CD4-positive, alpha-beta memory T cell (primary cell): ENCODE results near the gene SLC37A4. TPM values are rescaled to one million over a fixed set of nuclear protein-coding genes. Genes with fewer than 3 reads are reported as not detected.

ENCODE experiments used
- CTCF ChIA-PET: fragments of 350-600 bp; sonication (Branson Sonifier 250); formaldehyde crosslinking; loops from one replicate; lab custom pipeline; 2021; ENCODE audit warnings: inconsistent platforms; ENCODE audit not compliant: partially characterized antibody; lab: Charles Lee
- POLR2A ChIA-PET: fragments of 350-600 bp; sonication (Branson Sonifier 250); formaldehyde crosslinking; loops from one replicate; lab custom pipeline; 2021; ENCODE audit not compliant: partially characterized antibody; lab: Charles Lee
- DNase-seq, 5 donors: peaks; one replicate each; pipeline versions ENCODE4 v3.0.0 to v3.0.0-alpha.2; 2020 to 2022; ENCODE audit warnings: mixed read lengths in 1 of 5
- H3K27ac ChIP-seq: one replicate; pipeline ENCODE4 v1.7.0; 2013; ENCODE audit warnings: low read depth, low read length
- H3K27me3 ChIP-seq: 2 replicates; pipeline ENCODE4 v1.7.0; 2013; ENCODE audit warnings: mild to moderate bottlenecking, low read length, moderate library complexity; ENCODE audit not compliant: insufficient read depth
- H3K36me3 ChIP-seq: 2 replicates; pipeline ENCODE4 v1.7.0; 2013; ENCODE audit warnings: mild to moderate bottlenecking, low read length, moderate library complexity; ENCODE audit not compliant: insufficient read depth
- H3K4me1 ChIP-seq: 2 replicates; pipeline ENCODE4 v1.7.0; 2013; ENCODE audit warnings: mild to moderate bottlenecking, low read length, moderate library complexity; ENCODE audit not compliant: insufficient read depth
- H3K4me3 ChIP-seq, 2 donors: one replicate each; pipeline ENCODE4 v1.7.0; 2013; ENCODE audit warnings: low read length in 2 of 2, mild to moderate bottlenecking in 1 of 2
- H3K9me3 ChIP-seq, 2 donors: one replicate each; pipeline ENCODE4 v1.7.0; 2013; ENCODE audit warnings: low read length in 2 of 2, control low read depth in 1 of 2; ENCODE audit not compliant: control insufficient read depth in 1 of 2
- H3K27ac Mint-ChIP-seq, 7 donors: one replicate each; pipeline ENCODE4 v1.8.0; 2020 to 2021; ENCODE audit warnings: mixed read lengths in 7 of 7, mild to moderate bottlenecking in 6 of 7, inconsistent platforms in 3 of 7, moderate library complexity in 3 of 7
- H3K27me3 Mint-ChIP-seq, 2 donors: one replicate each; pipeline ENCODE4 v1.8.0; 2020 to 2021; ENCODE audit warnings: mixed read lengths in 2 of 2
- H3K36me3 Mint-ChIP-seq, 2 donors: one replicate each; pipeline ENCODE4 v1.8.0; 2020 to 2021; ENCODE audit warnings: mixed read lengths in 2 of 2, inconsistent platforms in 1 of 2, mild to moderate bottlenecking in 1 of 2
- H3K4me1 Mint-ChIP-seq, 4 donors: one replicate each; pipeline ENCODE4 v1.8.0; 2020 to 2021; ENCODE audit warnings: mixed read lengths in 4 of 4, mild to moderate bottlenecking in 1 of 4
- H3K4me3 Mint-ChIP-seq, 8 donors: one replicate each; pipeline ENCODE4 v1.8.0; 2020 to 2021; ENCODE audit warnings: mixed read lengths in 8 of 8, mild to moderate bottlenecking in 7 of 8, moderate library complexity in 6 of 8, inconsistent platforms in 3 of 8
- H3K9me3 Mint-ChIP-seq, 8 donors: one replicate each; pipeline ENCODE4 v1.8.0; 2020 to 2021; ENCODE audit warnings: mixed read lengths in 8 of 8, mild to moderate bottlenecking in 5 of 8, inconsistent platforms in 3 of 8, moderate library complexity in 1 of 8
- intact Hi-C: fragments of 100-400 bp; cut with micrococcal nuclease; formaldehyde crosslinking; loops from one replicate; pipeline ENCODE4 v1.15.1; 2023
- polyA plus RNA-seq, 2 donors: library from polyadenylated mRNA; unstranded; fragments of 300-500 nt; fragmentation: Illumina TruSeq; gene quantifications; one replicate each; pipeline ENCODE4 v1.2.3, GENCODE V29; 2021
- total RNA-seq, 2 experiments: library from RNA; stranded (reverse); gene quantifications; one replicate each; pipeline ENCODE4 v1.2.3, GENCODE V29; 2021

The SLC37A4 gene
- total and polyA plus RNA-seq, 4 experiments from 2014 or later: 10.6 to 14.8 (median 13.8) TPM

DNA sequence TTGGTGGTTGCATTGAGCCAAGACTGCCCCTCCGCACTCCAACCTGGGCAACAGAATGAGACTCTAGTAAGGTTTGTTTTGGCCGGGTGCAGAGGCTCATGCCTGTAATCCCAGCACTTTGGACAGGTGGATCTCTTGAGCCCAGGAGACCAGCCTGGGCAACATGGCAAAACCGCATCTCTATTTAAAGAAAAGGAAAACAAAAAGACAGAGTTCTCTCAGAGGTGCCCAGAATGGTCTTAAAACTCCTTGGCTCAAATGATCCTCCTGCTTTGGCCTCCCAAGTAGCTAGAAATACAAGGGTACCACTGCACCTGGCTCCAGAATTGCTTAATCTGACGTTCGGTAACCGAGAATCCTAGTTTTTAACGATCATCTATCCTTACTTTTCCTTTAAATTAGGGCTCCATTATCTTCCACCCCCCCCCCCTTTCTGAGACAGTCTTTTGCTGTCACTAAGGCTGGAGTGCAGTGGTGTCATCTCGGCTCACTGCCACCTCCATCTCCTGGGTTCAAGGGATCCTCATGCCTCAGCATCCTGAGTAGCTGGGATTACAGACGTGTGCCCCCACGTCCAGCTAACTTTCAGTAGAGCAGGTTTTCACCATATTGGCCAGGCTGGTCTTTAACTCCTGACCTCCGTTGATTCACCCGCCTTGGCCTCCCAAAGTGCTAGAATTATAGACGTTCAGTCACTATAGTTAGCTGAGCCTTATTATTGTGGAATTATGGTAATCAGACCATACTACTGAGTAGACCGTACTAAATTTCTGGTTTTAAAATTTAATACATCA, 14.3 kb downstream of the SLC37A4 start:
- H3K4me1 ChIP-seq: peaks cover 42% of the 10 kb centered on the region
- H3K4me3 ChIP-seq: peak overlapping the region in 1 of 2 donors; percentile 71
- H3K27me3 ChIP-seq: no peaks in the 10 kb centered on the region
- H3K9me3 Mint-ChIP-seq: no peaks in the 10 kb centered on the region
- no peaks in the 10 kb centered on the region for H3K27me3 Mint-ChIP-seq
- peak overlapping the region; percentile 30 to 100 (median 100) for H3K27ac Mint-ChIP-seq
- H3K4me3 Mint-ChIP-seq: peak overlapping the region in 7 of 8 donors; percentile 36 to 99 (median 51)
- peaks cover 41 to 79% of the 10 kb centered on the region in 2 donors for H3K36me3 Mint-ChIP-seq
- H3K4me1 Mint-ChIP-seq: peaks cover 20 to 71% (median 44%) of the 10 kb centered on the region in 4 donors
- H3K9me3 ChIP-seq: no peaks in the 10 kb centered on the region
- no peak for DNase-seq
- POLR2A ChIA-PET: interaction anchor here (1.4 to 9.4 kb wide), 8 partner anchors 9 to 227 kb away, joined by 3 to 170 read pairs (median 5); partner anchors contain the start of genes CENATAC, HYOU1, SLC37A4 and VPS11
- H3K27ac ChIP-seq: peak overlapping the region; percentile 87
- CTCF ChIA-PET: interaction anchor here (1.2 to 2.7 kb wide), 2 partner anchors 13 to 15 kb away, joined by 5 to 7 read pairs; partner anchors contain the start of gene SLC37A4
- intact Hi-C loops: loop anchor here (5.0 kb wide), 1 partner anchor 579 kb away; the partner anchor contains the start of gene KMT2A
- peaks cover 49% of the 10 kb centered on the region for H3K36me3 ChIP-seq

DNA sequence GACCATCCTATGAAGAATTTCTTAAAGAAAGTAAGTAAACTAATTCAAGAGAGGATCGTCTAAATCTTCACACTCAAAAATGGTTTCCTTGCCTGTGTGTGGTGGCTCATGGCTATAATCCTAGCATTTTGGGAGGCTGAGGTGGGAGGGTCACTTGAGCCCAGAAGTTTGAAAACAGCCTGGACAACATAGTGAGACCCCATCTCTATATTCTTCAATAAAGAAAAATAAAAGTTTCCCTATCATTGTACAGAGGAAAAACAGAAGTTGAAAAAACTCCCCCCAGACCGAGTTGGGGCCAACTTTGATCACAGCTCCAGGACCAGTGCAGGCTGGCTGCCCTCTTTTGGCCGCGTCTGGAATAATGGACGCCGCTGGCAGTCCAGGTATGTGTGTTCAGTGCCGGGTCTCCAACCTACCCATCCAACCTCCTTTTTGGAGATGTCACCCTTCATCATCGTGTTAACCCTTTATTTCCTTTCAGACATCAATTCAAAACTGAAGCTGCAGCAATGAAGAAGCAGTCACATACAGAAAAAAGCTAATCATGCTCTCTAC, 15.5 kb downstream of the SLC37A4 start:
- H3K27me3 ChIP-seq: no peaks in the 10 kb centered on the region
- no peak overlapping the region for H3K27ac ChIP-seq
- ChIA-PET POLR2A (interaction anchor here (1.0 to 9.4 kb wide), 10 partner anchors 14 to 225 kb away, joined by 3 to 170 read pairs (median 4); partner anchors contain the start of genes CENATAC, DPAGT1, HMBS and HYOU1), CTCF (interaction anchor here (0.6 to 2.7 kb wide), 3 partner anchors 12 to 526 kb away, joined by 4 to 7 read pairs (median 4); no protein-coding TSS in a partner anchor)
- H3K9me3 Mint-ChIP-seq: no peaks in the 10 kb centered on the region
- peaks cover 50% of the 10 kb centered on the region for H3K36me3 ChIP-seq
- peaks cover 46 to 83% of the 10 kb centered on the region in 2 donors for H3K36me3 Mint-ChIP-seq
- H3K4me1 ChIP-seq: peaks cover 31% of the 10 kb centered on the region
- peak overlapping the region; percentile 16 to 100 (median 63) for H3K27ac Mint-ChIP-seq
- no peaks in the 10 kb centered on the region for H3K27me3 Mint-ChIP-seq
- H3K9me3 ChIP-seq: no peaks in the 10 kb centered on the region
- intact Hi-C loops: loop anchor here (5.0 kb wide), 1 partner anchor 578 kb away; the partner anchor contains the start of gene KMT2A
- no peak overlapping the region for H3K4me3 ChIP-seq
- no peak for DNase-seq
- peak overlapping the region in 3 of 8 donors; percentile 13 to 40 (median 34) for H3K4me3 Mint-ChIP-seq
- H3K4me1 Mint-ChIP-seq: peaks cover 18 to 63% (median 35%) of the 10 kb centered on the region in 4 donors

DNA sequence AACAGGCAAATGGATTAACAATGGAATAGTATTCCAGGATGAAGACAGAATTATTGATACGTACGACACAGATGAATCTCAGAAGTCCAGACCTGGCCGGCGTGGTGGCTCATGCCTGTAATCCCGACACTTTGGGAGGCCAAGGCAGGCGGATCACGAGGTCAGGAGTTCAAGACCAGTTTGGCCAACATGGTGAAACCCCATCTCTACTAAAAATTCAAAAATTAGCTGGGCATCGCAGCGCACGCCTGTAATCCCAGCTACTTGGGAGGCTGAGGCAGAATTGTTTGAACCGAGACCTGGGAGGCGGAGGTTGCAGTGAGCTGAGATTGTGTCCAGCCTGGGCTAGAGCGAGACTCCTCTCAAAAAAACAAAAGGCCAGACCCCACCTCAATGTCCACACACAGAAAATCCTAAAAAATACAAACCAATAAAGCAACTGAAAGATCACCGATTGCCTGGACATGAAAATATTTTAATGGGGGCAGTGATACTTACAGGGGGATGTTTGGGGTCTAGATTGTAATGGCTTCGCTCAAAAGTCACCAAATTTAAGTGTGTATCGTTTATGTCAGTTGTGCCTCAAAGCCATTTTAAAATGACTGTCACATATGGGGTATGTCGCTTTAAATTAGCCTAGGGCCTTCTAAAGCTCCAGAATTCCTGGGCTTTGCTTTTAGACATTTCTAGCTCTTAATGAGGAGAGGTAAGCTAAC, 16.3 kb downstream of the SLC37A4 start:
- no peaks in the 10 kb centered on the region for H3K27me3 ChIP-seq
- Mint-ChIP-seq H3K36me3 (peaks cover 48 to 81% of the 10 kb centered on the region in 2 donors), H3K27ac (peak overlapping the region in 5 of 7 donors; percentile 23 to 98 (median 57)), H3K4me1 (peaks cover 14 to 55% (median 28%) of the 10 kb centered on the region in 4 donors), H3K27me3 (no peaks in the 10 kb centered on the region), H3K4me3 (peak overlapping the region in 2 of 8 donors; percentile 21 to 39), H3K9me3 (no peaks in the 10 kb centered on the region)
- H3K9me3 ChIP-seq: no peaks in the 10 kb centered on the region
- ChIA-PET CTCF (interaction anchor here (0.7 to 2.7 kb wide), 3 partner anchors 11 to 225 kb away, joined by 4 to 7 read pairs (median 4); no protein-coding TSS in a partner anchor), POLR2A (interaction anchor here (0.6 to 9.4 kb wide), 6 partner anchors 14 to 938 kb away, joined by 3 to 170 read pairs (median 4); partner anchors contain the start of genes CENATAC, DPAGT1, SLC37A4 and TMPRSS4)
- H3K36me3 ChIP-seq: peaks cover 50% of the 10 kb centered on the region
- H3K27ac ChIP-seq: no peak overlapping the region
- intact Hi-C loops: no loop called here
- H3K4me3 ChIP-seq: no peak overlapping the region
- H3K4me1 ChIP-seq: peaks cover 24% of the 10 kb centered on the region
- no peak for DNase-seq

- H3K27me3 ChIP-seq: no peaks in the 10 kb centered on the region
- no peak overlapping the region for H3K4me3 ChIP-seq
- Mint-ChIP-seq H3K36me3 (peaks cover 47 to 82% of the 10 kb centered on the region in 2 donors), H3K27ac (peak overlapping the region in 5 of 7 donors; percentile 1 to 77 (median 63)), H3K9me3 (no peaks in the 10 kb centered on the region), H3K4me1 (peaks cover 14 to 38% (median 23%) of the 10 kb centered on the region in 4 donors), H3K4me3 (no peak overlapping the region), H3K27me3 (no peaks in the 10 kb centered on the region)
- H3K27ac ChIP-seq: no peak overlapping the region
- peaks cover 24% of the 10 kb centered on the region for H3K4me1 ChIP-seq
- ChIA-PET CTCF (no interaction called here), POLR2A (interaction anchor here (9.4 kb wide), 1 partner anchor 12 kb away, joined by 170 read pairs; the partner anchor contains the start of gene CENATAC)
- peaks cover 53% of the 10 kb centered on the region for H3K36me3 ChIP-seq
- intact Hi-C loops: no loop called here
- no peak for DNase-seq
- no peaks in the 10 kb centered on the region for H3K9me3 ChIP-seq
Measured at GRCh38 chr11:119012629-119013170, 18.0 kb downstream of the SLC37A4 start.

- no peaks in the 10 kb centered on the region for H3K27me3 Mint-ChIP-seq
- H3K4me1 Mint-ChIP-seq: peaks cover 12 to 27% (median 19%) of the 10 kb centered on the region in 4 donors
- Histone ChIP-seq H3K27me3 (no peaks in the 10 kb centered on the region), H3K36me3 (peaks cover 53% of the 10 kb centered on the region), H3K27ac (no peak overlapping the region), H3K9me3 (no peaks in the 10 kb centered on the region), H3K4me1 (peaks cover 14% of the 10 kb centered on the region), H3K4me3 (no peak overlapping the region)
- ChIA-PET CTCF (no interaction called here), POLR2A (interaction anchor here (9.4 kb wide), 1 partner anchor 11 kb away, joined by 170 read pairs; the partner anchor contains the start of gene CENATAC)
- no peaks in the 10 kb centered on the region for H3K9me3 Mint-ChIP-seq
- DNase-seq: no peak
- H3K36me3 Mint-ChIP-seq: peaks cover 47 to 81% of the 10 kb centered on the region in 2 donors
- intact Hi-C loops: no loop called here
- H3K4me3 Mint-ChIP-seq: no peak overlapping the region
- peak overlapping the region in 1 of 7 donors; percentile 46 for H3K27ac Mint-ChIP-seq
Measured at GRCh38 chr11:119011476-119012053, 19.1 kb downstream of the SLC37A4 start.

DNA sequence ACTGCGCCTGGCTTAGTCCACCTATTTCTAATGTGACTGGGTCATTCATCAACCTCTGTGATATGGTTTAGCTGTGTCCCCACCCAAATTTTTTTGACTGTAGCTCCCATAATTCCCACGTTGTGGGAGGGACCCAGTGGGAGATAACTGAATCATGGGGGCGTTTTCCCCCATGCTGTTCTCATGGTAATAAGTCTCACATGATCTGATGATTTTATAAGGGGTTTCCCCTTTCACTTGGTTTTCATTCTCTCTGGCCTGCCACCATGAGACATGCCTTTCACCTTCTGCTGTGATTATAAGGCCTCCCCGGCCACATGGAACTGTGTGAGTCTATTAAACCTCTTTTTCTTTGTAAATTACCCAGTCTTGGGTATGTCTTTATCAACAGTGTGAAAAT, 24.0 kb downstream of the SLC37A4 start:
- no peaks in the 10 kb centered on the region for H3K9me3 Mint-ChIP-seq
- CTCF ChIA-PET: interaction anchor here (0.5 to 0.8 kb wide), 3 partner anchors 77 to 215 kb away, joined by 3 to 4 read pairs (median 3); no protein-coding TSS in a partner anchor
- Histone ChIP-seq H3K4me1 (no peaks in the 10 kb centered on the region), H3K27ac (no peak overlapping the region), H3K4me3 (no peak overlapping the region), H3K27me3 (no peaks in the 10 kb centered on the region), H3K9me3 (no peaks in the 10 kb centered on the region), H3K36me3 (peaks cover 27% of the 10 kb centered on the region)
- H3K4me1 Mint-ChIP-seq: peaks cover 2 to 8% (median 7%) of the 10 kb centered on the region in 4 donors
- POLR2A ChIA-PET: no interaction called here
- no peaks in the 10 kb centered on the region for H3K27me3 Mint-ChIP-seq
- no peak overlapping the region for H3K27ac Mint-ChIP-seq
- peaks cover 26 to 59% of the 10 kb centered on the region in 2 donors for H3K36me3 Mint-ChIP-seq
- no peak for DNase-seq
- no peak overlapping the region for H3K4me3 Mint-ChIP-seq
- intact Hi-C loops: no loop called here
